C1 segment of cervical spinal cord (tissue), 14 donors: ENCODE data around the gene BEND3.

Source experiments
- DNase-seq, 14 donors: peaks; one replicate each; lab custom pipeline; 2025; lab: John Stamatoyannopoulos, UW

The BEND3 gene

DNA sequence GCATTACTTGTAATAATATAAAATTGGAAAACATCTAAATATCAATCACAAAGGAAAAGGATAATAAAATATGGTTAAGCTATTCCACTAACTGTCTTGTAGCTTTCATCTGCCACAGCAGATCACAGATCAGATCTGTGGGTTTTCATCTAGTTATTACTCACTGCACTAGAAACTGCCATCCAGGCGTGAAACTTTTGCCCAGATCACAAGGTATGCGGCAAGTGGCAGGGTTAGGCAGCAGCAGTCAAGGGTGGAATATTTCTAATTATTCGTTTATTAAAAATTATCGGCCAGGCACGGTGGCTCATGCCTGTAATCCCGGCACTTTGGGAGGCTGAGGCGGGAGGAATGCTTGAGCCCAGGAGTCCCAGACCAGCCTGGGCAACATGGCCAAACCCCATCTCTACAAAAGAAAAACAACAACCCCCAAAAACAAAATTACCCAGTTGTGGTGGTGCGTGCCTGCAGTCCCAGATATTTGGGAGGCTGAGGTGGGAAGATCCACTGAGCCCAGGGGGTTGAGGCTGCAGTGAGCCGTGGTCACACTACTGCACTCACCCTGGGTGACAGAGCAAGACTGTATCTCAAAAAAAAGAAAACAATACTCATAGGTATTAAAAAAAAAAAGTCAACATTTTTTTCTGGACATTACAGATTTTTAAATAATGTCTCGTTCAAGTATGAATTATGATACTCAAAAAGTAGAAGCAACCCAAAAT is 32.1 kb downstream of the BEND3 start:
- no peak for DNase-seq

DNA sequence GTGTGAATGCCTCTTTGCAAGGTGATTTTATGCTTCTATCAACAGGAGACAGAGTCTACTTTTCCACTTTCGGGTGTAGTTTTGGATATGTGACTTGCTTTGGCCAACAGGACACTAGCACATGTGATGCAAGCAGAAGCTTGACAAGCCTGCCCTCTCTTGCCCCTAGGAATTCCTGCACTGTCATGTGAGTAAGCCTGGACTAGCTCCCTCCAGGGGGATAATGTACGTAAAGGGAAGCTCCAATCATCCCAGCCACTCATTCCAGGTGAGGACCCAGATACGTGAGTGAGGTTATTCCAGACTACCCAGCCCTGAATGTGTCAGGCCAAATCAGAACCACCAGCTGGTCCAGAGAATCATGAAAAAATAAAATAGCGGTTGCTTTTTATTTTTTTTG is 33.3 kb downstream of the BEND3 start:
- DNase-seq = no peak

DNA sequence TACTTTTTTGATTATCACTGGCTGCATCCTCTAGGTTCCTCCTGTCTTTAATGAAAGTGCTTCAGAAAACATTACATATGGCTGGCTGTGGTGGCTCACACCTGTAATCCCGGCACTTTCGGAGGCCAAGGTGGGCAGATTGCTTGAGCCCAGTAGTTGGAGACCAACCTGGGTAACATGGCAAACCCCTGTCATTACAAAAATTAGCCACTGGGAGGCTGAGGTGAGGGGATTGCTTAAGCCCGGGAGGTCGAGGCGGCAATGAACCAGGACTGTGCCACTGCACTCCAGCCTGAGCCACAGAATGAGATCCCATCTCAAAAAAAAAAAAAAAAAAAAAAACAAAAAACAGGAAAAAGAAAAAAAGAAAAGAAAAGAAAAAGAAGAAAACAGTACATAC is 35.3 kb downstream of the BEND3 start:
- no peak for DNase-seq

- no peak for DNase-seq
These were observed 35.9 kb downstream of the BEND3 start for GRCh38 chr6:107079429-107079828.

DNA sequence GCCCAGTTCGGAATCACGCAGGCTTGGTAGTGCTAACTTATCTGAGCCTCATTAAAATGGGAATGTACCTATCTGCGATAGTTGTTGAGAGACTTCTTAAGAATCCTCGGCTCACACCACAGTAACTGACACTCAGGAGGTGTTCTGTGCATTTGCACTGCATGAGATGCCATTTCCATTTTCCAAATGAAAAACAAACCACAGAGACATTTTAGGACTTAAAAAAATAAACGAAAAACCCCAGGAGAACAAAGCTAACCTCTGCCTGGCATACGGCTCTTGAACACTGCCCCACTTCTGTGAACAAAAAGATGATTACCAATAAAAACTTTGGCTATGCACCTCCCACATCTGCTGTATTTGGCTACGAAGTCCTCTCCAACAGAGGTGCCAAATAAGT is 37.6 kb downstream of the BEND3 start:
- no peak for DNase-seq

DNA sequence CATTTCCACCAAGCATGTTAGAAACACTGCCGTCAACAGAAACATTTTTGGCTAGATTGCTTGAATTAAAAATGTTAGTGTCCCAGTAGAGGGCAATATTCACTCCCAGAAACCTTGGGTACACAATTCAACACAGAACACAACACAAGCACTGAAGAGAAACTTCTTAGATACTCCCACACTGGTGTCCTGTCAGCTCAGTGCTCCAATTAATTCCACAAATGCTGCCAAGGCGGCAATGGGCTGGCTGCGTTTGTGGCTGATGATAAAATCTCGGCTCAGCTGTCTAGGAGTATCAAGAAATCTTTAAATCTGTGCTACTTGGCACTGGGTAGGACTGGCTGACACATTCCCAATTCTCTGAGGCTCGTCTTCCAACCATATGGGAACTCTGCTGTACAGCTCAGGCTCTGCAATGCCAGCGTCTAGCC is 39.3 kb downstream of the BEND3 start:
- DNase-seq = peak in 3 of 14 donors; percentile 1 to 56 (median 7)

GRCh38 chr6:107070686-107071085 is 44.6 kb downstream of the BEND3 start:
- DNase-seq = no peak

DNA sequence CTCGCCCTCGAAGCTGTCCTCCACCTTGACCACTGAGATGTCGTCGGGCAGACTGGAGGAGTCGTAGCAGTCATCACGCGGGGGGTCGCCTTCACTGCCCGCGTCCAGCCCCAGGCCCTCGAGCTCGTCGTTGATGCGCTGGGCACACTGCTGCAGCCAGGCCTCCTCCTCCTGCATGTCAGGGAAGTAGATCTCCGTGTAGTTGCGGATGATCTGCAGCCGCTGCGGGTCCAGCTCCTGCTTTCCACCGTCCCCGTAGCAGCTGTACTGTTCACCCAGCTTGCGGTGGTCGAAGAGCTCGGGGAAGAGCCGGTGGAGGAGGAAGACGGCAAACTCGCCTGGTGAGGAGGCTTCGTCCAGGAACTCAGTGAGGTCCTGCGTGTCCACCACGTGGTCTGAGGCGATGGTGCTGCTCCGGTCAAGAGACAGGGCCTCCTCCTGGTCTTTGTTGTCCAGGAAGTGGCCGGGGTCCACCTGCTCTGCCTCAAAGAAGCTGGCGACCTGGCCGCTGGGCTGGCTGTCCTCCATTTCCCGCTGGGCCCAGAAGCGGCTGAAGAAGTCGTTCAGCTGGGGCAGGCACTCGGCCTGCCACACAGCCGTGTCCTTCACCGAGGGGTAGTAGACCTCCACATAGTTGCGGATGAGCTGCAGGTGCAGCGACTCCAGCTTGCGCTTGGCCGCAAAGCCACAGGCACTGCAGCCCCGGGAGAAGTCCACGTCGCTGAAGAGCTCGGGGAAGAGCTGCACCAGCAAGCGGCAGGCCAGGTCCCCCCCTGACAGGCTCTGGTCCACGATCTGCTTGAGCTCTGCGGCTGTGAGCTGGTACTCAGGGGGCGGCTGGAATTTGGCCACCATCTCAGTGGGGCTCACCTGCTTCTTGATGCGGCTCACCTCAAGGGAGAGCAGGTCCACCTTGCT is 45.4 kb downstream of the BEND3 start:
- no peak for DNase-seq

DNA sequence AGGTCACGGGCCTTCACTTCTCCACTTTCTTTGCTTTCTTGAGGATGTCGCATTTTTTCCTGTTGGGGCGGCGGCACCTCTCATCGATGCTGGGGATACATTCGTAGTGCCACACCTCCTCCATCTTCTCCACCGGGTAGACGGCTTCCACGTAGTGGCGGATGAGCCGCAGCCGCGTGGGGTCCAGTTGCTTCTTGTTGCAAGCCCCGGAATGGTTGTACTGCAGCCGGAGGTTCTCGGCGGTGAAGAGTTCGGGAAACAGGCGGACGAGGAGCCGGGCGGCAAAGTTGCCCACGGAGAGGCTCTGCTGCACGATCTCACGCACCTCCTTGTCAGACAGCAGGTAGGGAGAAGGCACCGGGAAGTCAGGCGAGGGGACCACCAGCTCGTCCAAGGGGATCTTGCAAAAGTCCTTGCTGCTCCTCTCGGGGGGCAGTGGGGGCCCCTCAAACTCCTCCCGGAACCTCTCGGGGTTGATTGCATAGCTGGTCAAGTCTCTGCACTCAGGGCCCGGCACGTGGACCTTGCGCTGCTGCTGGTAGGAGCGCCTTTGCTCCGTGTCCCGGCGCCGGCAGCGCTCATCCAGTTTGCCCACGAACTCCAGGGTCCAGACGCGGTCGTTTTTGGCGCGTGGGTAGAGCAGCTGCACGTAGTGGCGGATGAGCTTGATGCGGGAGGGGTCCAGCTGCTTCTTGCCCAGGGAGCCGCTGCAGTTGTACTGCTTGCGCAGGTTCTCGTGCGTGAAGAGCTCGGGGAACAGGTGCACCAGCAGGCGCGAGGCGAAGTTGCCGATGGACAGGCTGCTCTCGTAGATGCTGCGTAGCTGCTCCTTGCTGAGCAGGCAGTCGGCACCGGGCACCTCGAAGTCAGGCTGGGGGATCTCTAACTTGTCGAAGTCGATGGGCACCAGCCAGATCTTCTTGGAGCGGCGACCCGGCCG is 46.4 kb downstream of the BEND3 start:
- no peak for DNase-seq

DNA sequence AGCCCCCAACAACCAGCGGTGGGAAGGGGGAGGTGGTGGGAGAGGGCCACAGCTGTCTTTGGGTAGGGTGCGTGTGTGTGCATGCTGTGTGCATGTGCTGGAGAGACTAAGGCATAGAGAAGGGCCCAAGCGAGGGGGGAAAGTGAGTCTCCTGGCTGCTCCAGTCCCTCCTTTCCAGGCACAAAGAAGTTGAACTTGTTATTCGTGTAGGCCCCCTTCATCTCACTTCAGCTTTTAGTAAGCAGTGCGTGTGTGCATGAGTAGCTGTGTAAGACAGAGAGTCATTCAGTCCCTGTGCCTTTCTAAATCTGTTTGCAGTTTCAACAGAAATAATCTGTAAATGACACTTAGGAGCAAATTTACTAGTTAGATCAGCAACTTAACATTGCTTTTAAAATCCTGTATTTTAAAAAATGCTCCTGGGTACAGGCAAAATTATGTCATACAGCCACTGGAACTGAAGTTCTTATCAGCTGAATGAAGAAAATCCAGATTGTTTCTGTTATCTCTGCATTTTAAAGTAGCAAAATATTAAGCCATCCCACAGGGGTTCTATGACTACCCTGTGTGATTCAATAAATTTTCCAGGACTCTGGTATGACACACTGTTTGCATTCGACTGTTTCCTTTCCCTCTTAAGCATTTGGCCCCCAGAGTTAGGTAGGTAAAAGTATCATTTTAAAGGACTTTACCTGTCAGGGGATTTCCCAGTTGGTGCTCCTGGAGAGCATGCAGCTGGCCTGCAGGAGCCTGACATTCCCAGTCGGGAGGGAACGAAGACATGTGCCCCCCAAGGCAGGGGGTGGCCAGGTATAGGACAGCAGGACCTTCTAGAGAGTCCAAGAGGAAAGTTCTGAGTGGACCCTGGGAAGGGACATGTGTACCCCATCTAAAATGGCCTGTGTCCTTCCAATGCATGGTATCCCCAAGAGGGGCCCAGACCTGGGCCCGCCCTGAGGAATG is 48.3 kb downstream of the BEND3 start:
- no peak for DNase-seq

DNA sequence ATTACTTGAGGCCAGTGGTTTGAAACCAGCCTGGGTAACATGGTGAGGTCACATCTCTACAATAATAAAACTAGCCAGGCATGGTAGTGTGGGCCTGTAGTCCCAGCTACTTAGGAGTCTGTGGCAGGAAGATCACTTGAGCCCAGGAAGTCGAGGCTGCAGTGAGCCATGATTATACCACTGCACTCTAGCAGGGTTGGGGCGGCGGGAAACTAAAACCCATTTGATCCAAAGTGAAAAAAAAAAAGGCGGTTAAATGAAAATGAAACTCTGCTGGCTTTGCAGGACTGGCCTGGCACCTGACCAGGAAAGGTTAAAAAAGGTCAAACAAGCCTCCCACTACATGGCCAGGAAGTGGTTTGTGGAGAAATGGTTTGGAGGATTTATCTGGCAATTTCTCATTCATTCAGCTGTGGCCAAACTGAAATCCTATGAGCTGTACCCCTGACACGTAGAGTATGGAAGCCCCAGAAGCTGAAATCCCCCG is 50.7 kb downstream of the BEND3 start:
- no peak for DNase-seq

DNA sequence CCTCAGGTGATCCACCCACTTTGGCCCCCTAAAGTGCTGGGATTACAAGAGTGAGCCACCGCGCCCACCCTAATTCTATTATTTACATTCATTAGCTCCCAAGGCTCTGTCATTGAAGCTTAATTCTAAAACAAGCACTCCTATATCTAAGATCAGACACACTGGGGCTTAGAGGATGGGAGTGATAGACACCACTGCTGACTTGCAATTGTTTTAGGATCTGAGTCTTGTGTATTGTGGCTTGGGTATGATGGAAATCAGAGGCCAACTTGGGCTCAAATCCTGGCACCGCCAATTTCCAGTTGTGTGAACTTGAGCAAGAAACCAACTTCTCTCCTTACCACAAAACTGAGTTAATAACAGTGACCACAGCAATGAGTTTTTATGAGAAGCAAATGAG is 52.6 kb downstream of the BEND3 start:
- DNase-seq = no peak

DNA sequence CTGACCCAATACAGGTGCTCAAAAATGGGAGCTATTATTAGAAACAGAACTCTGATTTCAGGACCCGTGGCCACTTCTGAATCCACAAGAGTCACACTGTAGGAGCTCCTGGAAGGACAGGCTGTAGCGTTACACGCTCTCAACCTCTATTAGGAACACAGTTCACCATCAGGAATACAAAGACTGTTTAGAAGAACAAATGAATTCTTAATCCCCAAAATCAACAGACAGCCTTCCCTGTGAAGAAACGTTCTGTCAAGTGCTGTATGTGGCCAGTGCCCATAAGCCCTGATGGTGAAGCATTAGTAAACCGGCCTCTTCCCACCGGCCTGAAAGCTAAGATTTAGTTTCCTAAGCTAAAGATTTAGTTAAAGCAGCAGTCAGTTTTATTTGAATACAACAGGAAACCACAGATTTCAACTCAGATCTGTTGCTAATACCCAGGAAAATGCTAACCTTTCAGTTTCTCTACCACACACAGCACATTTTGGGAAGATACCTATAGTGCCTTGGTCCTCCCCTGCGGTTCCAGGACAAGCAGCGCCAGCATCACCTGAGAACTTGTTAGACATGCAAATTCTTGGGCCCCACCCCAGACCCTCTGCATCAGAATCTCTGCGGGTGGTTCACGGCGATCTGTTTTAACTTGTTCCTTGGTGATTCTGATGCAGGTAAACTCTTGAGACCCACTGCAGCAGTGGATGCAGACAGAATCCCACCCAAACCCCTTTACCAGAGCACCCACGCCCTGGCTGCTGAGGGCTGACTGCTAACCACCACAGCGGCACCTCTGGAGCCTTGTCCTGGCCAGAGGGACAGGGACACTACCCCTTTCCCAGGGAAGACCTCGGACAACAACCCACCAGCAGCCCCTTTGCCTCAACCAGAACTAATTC is 53.9 kb downstream of the BEND3 start:
- DNase-seq = no peak

DNA sequence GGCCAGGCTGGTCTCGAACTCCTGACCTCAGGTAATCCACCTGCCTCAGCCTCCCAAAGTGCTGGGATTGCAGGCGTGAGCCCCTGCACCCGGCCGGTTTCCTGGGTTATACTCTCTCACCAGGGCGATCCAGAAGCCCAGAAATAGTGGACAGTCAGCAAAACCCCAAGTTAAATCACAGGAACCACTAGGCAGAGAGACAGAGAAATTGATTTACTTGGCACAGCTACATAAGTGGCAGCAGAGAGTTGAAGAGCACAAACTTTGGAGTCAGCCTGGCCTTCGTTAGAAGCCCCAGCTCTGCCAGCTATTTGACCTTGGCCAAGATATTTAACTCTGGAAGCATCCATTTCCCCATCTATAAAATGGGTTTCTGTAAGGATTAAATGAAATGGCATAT is 54.6 kb downstream of the BEND3 start:
- no peak for DNase-seq

DNA sequence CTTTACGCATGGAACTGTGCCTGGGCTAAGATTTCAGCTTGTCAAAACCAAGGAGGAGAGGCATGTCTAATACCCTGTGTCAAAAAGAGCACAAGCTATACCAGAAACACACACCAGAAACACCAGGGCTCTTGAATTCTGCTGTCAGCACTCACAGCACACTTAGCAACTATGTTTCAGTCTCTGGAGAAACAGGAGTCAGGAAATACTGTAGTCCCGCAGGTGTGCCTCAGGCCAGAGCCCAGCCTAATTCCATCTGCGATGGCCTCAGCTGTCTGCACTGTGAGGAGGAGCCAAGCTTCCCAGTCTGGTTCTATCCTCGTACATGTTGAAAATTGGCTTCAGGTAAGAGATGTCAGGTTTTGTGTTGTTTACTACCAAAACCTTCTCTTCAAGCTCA is 55.7 kb downstream of the BEND3 start:
- no peak for DNase-seq

GRCh38 chr6:107057679-107058078 is 57.6 kb downstream of the BEND3 start:
- no peak for DNase-seq

DNA sequence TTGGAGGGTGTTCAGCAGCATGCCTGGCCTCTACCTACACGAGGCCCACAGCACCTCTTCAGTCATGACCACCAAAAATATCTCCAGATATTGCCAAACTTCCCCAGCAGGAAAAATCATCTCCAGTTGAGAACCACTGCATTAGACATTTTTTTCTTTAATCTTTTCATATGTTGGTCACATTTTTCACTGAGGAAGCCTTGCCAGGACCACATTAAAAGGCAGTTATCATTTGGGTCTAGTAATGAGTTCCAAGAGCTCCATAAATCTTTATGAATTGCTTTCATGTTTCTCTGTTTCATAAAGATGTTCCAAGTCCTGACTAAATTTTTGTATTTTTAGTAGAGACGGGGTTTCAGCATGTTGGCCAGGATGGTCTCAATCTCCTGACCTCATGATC is 58.5 kb downstream of the BEND3 start:
- no peak for DNase-seq

DNA sequence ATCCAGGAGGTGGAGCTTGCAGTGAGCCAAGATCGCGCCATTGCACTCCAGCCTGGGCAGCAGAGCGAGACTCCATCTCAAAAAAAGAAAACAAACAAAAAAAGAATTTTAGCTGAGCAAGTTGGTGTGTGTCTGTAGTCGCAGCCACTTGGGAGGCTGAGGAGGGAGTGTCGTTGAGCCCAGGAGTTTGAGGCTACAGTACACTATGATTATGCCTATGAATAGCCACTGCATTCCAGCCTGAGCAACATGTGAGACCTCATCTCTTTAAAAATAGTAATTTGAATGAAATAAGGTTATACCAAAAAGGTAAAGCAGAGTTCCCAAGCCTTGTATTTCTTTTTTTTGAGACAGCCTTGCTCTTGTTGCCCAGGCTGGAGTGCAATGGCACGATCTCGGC is 67.5 kb downstream of the BEND3 start:
- DNase-seq = no peak
